Neural progenitor cell (in vitro differentiated cells): ENCODE data around the gene DCLRE1A. TPM values are rescaled to one million over a fixed set of nuclear protein-coding genes. Genes with fewer than 3 reads are reported as not detected.

ENCODE experiments used
- DNase-seq: peaks from one replicate; pipeline ENCODE4 v3.0.0-alpha.2; 2016; ENCODE audit warnings: low spot score
- H2AFZ ChIP-seq: fragments of 200-600 bp; sonication (generic); replicated peaks from 2 replicates; pipeline ENCODE4 v1.6.1; 2016; ENCODE audit warnings: antibody characterized with exemption
- H3F3A ChIP-seq: fragments of 200-600 bp; sonication (generic); 2 replicates; pipeline ENCODE4 v1.6.1; 2016; ENCODE audit warnings: antibody characterized with exemption, low read depth
- H3K27ac ChIP-seq: fragments of 200-600 bp; sonication (generic); 2 replicates; pipeline ENCODE4 v1.5.1; 2016; ENCODE audit warnings: mild to moderate bottlenecking
- H3K27me3 ChIP-seq: fragments of 200-600 bp; sonication (generic); 2 replicates; pipeline ENCODE4 v1.6.1; 2016; ENCODE audit warnings: mild to moderate bottlenecking, moderate library complexity
- H3K36me3 ChIP-seq: fragments of 200-600 bp; sonication (generic); 2 replicates; pipeline ENCODE4 v1.5.1; 2016
- H3K4me1 ChIP-seq: fragments of 200-600 bp; sonication (generic); 2 replicates; pipeline ENCODE4 v1.6.1; 2016; ENCODE audit warnings: mixed run types
- H3K4me2 ChIP-seq: fragments of 200-600 bp; sonication (generic); 2 replicates; pipeline ENCODE4 v1.6.1; 2016
- H3K4me3 ChIP-seq: fragments of 200-600 bp; sonication (generic); 2 replicates; pipeline ENCODE4 v1.5.1; 2016
- H3K79me2 ChIP-seq: fragments of 200-600 bp; sonication (generic); 2 replicates; pipeline ENCODE4 v1.6.1; 2016; ENCODE audit warnings: low read depth
- H3K9ac ChIP-seq: fragments of 200-600 bp; sonication (generic); 2 replicates; pipeline ENCODE4 v1.6.1; 2016
- H3K9me3 ChIP-seq: fragments of 200-600 bp; sonication (generic); 2 replicates; pipeline ENCODE4 v1.5.1; 2016; ENCODE audit warnings: low read depth
- H4K20me1 ChIP-seq: fragments of 200-600 bp; sonication (generic); 2 replicates; pipeline ENCODE4 v1.6.1; 2016; ENCODE audit warnings: low read depth
- H3K27ac Mint-ChIP-seq: 3 replicates; pipeline ENCODE4 v1.8.0; 2021; ENCODE audit warnings: mixed read lengths
- H3K27me3 Mint-ChIP-seq: 2 replicates; pipeline ENCODE4 v1.8.0; 2022; ENCODE audit warnings: low read depth, mild to moderate bottlenecking, inconsistent platforms, moderate library complexity, mixed read lengths; ENCODE audit not compliant: insufficient read depth
- H3K36me3 Mint-ChIP-seq: 3 replicates; pipeline ENCODE4 v1.8.0; 2021; ENCODE audit warnings: mixed read lengths
- H3K4me1 Mint-ChIP-seq: 3 replicates; pipeline ENCODE4 v1.8.0; 2021; ENCODE audit warnings: mixed read lengths
- H3K4me3 Mint-ChIP-seq: 3 replicates; pipeline ENCODE4 v1.8.0; 2021; ENCODE audit warnings: mild to moderate bottlenecking, moderate library complexity, mixed read lengths
- H3K9me3 Mint-ChIP-seq: 3 replicates; pipeline ENCODE4 v1.8.0; 2020; ENCODE audit warnings: mixed read lengths
- EZH2 ChIP-seq: fragments of 200-600 bp; sonication (generic); IDR thresholded peaks from 2 replicates; pipeline ENCODE4 v1.6.1; 2017; ENCODE audit warnings: antibody characterized with exemption, mild to moderate bottlenecking, moderate library complexity
- EZH2phosphoT487 ChIP-seq: fragments of 200-600 bp; sonication (generic); IDR thresholded peaks from 2 replicates; pipeline ENCODE4 v1.6.1; 2017; ENCODE audit warnings: antibody characterized with exemption
- small RNA-seq: library from RNA; depleted of rRNA; stranded (forward); fragments of <200 nt; gene quantifications from one replicate; pipeline ENCODE3, GENCODE V24; 2015
- total RNA-seq: library from RNA; depleted of rRNA; stranded (reverse); fragments of >200 nt; gene quantifications from 2 replicates; pipeline ENCODE4 v1.2.3, GENCODE V29; 2015; ENCODE audit warnings: low replicate concordance
- TF ChIP-seq, protein P1 (sequence below): fragments of 200-600 bp; sonication (generic); IDR thresholded peaks from 2 replicates; pipeline ENCODE4 v1.5.1; 2017; ENCODE audit warnings: antibody characterized with exemption, mild to moderate bottlenecking

The DCLRE1A gene
- total RNA-seq, 1 donor from 2014 or later: 35.9 TPM

DNA sequence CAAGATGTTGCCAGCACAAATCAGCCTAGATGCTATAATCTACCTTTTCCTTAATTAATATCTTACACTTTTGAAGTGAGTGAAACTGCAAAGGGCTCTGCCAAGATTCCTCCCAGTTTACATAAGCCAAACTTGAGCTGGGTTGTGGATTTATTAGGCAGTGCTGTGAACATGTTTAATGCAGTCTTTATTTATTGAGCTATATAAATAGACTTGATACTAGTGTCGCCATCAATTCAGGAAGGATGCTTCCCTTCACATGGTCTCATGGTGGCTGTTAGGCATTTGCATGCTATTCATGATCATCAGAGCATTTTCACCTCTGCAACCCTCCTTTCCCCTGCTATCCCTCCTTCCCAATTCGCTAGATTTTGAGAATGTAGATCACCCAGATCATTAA is 62.2 kb downstream of the DCLRE1A start:
- Histone ChIP-seq H3K27ac (no peak overlapping the region), H2AFZ (no peak overlapping the region), H3K36me3 (no peaks in the 10 kb centered on the region), H3K9ac (no peak overlapping the region), H3K4me2 (no peak overlapping the region), H3K9me3 (no peaks in the 10 kb centered on the region), H3F3A (no peaks in the 10 kb centered on the region), H4K20me1 (no peaks in the 10 kb centered on the region), H3K4me3 (no peak overlapping the region), H3K4me1 (no peaks in the 10 kb centered on the region), H3K79me2 (no peaks in the 10 kb centered on the region), H3K27me3 (no peaks in the 10 kb centered on the region)
- no peak for TF ChIP-seq EZH2phosphoT487
- no peak for TF ChIP-seq EZH2
- TF ChIP-seq, protein P1, sequence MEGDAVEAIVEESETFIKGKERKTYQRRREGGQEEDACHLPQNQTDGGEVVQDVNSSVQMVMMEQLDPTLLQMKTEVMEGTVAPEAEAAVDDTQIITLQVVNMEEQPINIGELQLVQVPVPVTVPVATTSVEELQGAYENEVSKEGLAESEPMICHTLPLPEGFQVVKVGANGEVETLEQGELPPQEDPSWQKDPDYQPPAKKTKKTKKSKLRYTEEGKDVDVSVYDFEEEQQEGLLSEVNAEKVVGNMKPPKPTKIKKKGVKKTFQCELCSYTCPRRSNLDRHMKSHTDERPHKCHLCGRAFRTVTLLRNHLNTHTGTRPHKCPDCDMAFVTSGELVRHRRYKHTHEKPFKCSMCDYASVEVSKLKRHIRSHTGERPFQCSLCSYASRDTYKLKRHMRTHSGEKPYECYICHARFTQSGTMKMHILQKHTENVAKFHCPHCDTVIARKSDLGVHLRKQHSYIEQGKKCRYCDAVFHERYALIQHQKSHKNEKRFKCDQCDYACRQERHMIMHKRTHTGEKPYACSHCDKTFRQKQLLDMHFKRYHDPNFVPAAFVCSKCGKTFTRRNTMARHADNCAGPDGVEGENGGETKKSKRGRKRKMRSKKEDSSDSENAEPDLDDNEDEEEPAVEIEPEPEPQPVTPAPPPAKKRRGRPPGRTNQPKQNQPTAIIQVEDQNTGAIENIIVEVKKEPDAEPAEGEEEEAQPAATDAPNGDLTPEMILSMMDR: no peak
- H3K4me1 Mint-ChIP-seq: no peaks in the 10 kb centered on the region
- DNase-seq: no peak
- H3K27ac Mint-ChIP-seq: no peak overlapping the region
- no peaks in the 10 kb centered on the region for H3K9me3 Mint-ChIP-seq
- H3K27me3 Mint-ChIP-seq: peaks cover 5% of the 10 kb centered on the region
- no peaks in the 10 kb centered on the region for H3K36me3 Mint-ChIP-seq
- H3K4me3 Mint-ChIP-seq: no peak overlapping the region

DNA sequence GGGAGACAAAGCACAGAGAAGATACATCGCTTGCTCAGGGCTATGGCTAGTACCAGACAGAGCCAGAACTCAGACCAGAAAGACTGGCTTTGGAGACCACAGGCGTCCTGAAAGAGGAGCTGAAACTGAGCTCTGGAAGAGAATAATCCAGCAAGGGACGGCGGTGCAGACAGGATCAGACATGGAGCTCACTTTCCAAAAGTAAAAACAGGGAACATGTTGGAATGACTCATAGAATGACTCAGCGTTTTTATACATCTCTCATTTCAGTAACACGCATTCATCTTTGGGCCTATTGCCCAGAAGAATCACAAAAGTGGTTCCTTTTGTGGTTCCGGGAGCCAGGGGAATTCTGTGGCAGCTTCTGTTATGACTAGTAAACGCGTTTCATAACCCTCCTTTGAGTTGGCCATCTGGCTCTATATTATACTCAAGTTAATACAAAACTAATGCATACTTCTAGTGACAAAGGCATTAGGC is 65.2 kb downstream of the DCLRE1A start:
- Histone ChIP-seq H3K4me3 (no peak overlapping the region), H3K4me1 (no peaks in the 10 kb centered on the region), H3K9ac (no peak overlapping the region), H3K36me3 (no peaks in the 10 kb centered on the region), H3K27ac (no peak overlapping the region), H3K79me2 (no peaks in the 10 kb centered on the region), H3K27me3 (no peaks in the 10 kb centered on the region), H3K4me2 (no peak overlapping the region), H2AFZ (no peak overlapping the region), H3K9me3 (no peaks in the 10 kb centered on the region), H3F3A (no peaks in the 10 kb centered on the region), H4K20me1 (no peaks in the 10 kb centered on the region)
- H3K4me3 Mint-ChIP-seq: no peak overlapping the region
- TF ChIP-seq EZH2 (no peak), EZH2phosphoT487 (no peak)
- TF ChIP-seq, protein P1: no peak
- H3K27ac Mint-ChIP-seq: no peak overlapping the region
- peaks cover 7% of the 10 kb centered on the region for H3K27me3 Mint-ChIP-seq
- DNase-seq: no peak
- no peaks in the 10 kb centered on the region for H3K36me3 Mint-ChIP-seq
- H3K4me1 Mint-ChIP-seq: no peaks in the 10 kb centered on the region
- no peaks in the 10 kb centered on the region for H3K9me3 Mint-ChIP-seq

Small RNA genes within 50 kb of the gene (small RNA-seq; reads per million reads assigned to genes)
- gene RF00560: not detected

Other genes with a start within 250 kb of the DCLRE1A start
- gene NRAP, start 190.0 kb downstream of the DCLRE1A start, total RNA-seq: not detected in 2 replicates
- 17.8 and 18.9 TPM in 2 replicates for gene CASP7, start 174.2 kb downstream of the DCLRE1A start, total RNA-seq
- gene PLEKHS1, start 102.4 kb downstream of the DCLRE1A start, total RNA-seq: not detected in 2 replicates
- gene NHLRC2, start 579 bp upstream of the DCLRE1A start, total RNA-seq: 38.0 and 47.6 TPM in 2 replicates
- gene ADRB1, start 189.8 kb upstream of the DCLRE1A start, total RNA-seq: 0.09 TPM in 1 of 2 replicates, not detected in the other